Activated T-cell treated with anti-CD3 and anti-CD28 coated beads, Interleukin-2, amount 50 U/mL, for 4 hours (primary cell): Measurements from ENCODE around the gene NPTN. TPM values are rescaled to one million over a fixed set of nuclear protein-coding genes. Genes with fewer than 3 reads are reported as not detected.

Experiments
- ATAC-seq, 2 donors: fragments of 200-7000 bp; cut with Tn5 transposase; one replicate each; pipeline ENCODE4 v1.10.0; 2021
- DNase-seq: peaks from one replicate; pipeline ENCODE4 v3.0.0-alpha.2; 2020
- H3K27me3 Mint-ChIP-seq: one replicate; pipeline ENCODE4 v1.8.0; 2021; ENCODE audit warnings: low read depth, mixed read lengths
- H3K36me3 Mint-ChIP-seq: one replicate; pipeline ENCODE4 v1.8.0; 2022; ENCODE audit warnings: mixed read lengths; ENCODE audit not compliant: insufficient read depth
- H3K4me1 Mint-ChIP-seq: one replicate; pipeline ENCODE4 v1.8.0; 2021; ENCODE audit warnings: low read depth, mixed read lengths
- H3K4me3 Mint-ChIP-seq: one replicate; pipeline ENCODE4 v1.8.0; 2021; ENCODE audit warnings: mild to moderate bottlenecking, moderate library complexity, mixed read lengths
- H3K9me3 Mint-ChIP-seq: one replicate; pipeline ENCODE4 v1.8.0; 2021; ENCODE audit warnings: mixed read lengths
- total RNA-seq, 3 donors: library from RNA; stranded (reverse); gene quantifications; one replicate each; pipeline ENCODE4 v1.2.1, GENCODE V29; 2021

Gene NPTN
- total RNA-seq, 3 donors from 2014 or later, result 65.5 to 68.1 (median 67.7) TPM

- Mint-ChIP-seq H3K4me3 (no peak overlapping the region), H3K9me3 (no peaks in the 10 kb centered on the region), H3K36me3 (peaks cover 3% of the 10 kb centered on the region), H3K4me1 (peaks cover 56% of the 10 kb centered on the region), H3K27me3 (no peaks in the 10 kb centered on the region)
- no peak for ATAC-seq
- no peak for DNase-seq
Measured at GRCh38 chr15:73626072-73626471, 7.1 kb downstream of the NPTN start.

DNA sequence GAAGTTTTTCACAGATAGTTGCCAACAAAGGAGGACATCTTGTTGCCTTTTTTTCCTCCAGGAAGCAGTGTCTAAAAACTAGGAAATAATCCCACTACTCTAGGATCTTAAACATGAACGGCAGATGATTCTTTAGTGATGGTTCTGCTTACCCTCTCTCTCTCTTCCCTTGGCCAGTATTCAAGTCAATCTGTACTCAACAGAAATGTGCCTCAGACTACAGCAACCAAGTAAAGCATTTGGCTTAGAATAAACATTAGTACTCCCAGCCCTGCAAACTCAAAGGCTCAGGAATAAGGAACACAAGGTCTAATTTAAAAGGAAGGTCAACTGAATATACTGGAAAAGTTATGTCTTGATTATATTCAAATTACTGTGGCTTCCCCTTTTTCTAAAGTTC lies 8.7 kb downstream of the NPTN start:
- no peaks in the 10 kb centered on the region for H3K9me3 Mint-ChIP-seq
- peaks cover 51% of the 10 kb centered on the region for H3K4me1 Mint-ChIP-seq
- H3K36me3 Mint-ChIP-seq, result peaks cover 3% of the 10 kb centered on the region
- DNase-seq (no peak), ATAC-seq (no peak)
- H3K27me3 Mint-ChIP-seq, result no peaks in the 10 kb centered on the region
- no peak overlapping the region for H3K4me3 Mint-ChIP-seq

- H3K9me3 Mint-ChIP-seq, result no peaks in the 10 kb centered on the region
- no peak for DNase-seq
- no peak overlapping the region for H3K4me3 Mint-ChIP-seq
- no peak for ATAC-seq
- peaks cover 5% of the 10 kb centered on the region for H3K36me3 Mint-ChIP-seq
- H3K27me3 Mint-ChIP-seq, result no peaks in the 10 kb centered on the region
- H3K4me1 Mint-ChIP-seq, result peaks cover 51% of the 10 kb centered on the region
Measured at GRCh38 chr15:73621286-73621826, 11.8 kb downstream of the NPTN start.

- Mint-ChIP-seq H3K4me3 (no peak overlapping the region), H3K4me1 (peaks cover 54% of the 10 kb centered on the region), H3K27me3 (no peaks in the 10 kb centered on the region), H3K9me3 (no peaks in the 10 kb centered on the region), H3K36me3 (peaks cover 5% of the 10 kb centered on the region)
- ATAC-seq, result no peak
- no peak for DNase-seq
Measured at GRCh38 chr15:73620078-73620477, 13.1 kb downstream of the NPTN start.

GRCh38 chr15:73617913-73618312 lies 15.3 kb downstream of the NPTN start:
- Mint-ChIP-seq H3K4me3 (no peak overlapping the region), H3K36me3 (peaks cover 5% of the 10 kb centered on the region), H3K9me3 (no peaks in the 10 kb centered on the region), H3K27me3 (no peaks in the 10 kb centered on the region), H3K4me1 (peaks cover 39% of the 10 kb centered on the region)
- ATAC-seq, result no peak
- no peak for DNase-seq

GRCh38 chr15:73617301-73617831 lies 15.8 kb downstream of the NPTN start:
- peaks cover 5% of the 10 kb centered on the region for H3K36me3 Mint-ChIP-seq
- ATAC-seq (no peak), DNase-seq (no peak)
- peaks cover 38% of the 10 kb centered on the region for H3K4me1 Mint-ChIP-seq
- no peaks in the 10 kb centered on the region for H3K9me3 Mint-ChIP-seq
- no peaks in the 10 kb centered on the region for H3K27me3 Mint-ChIP-seq
- no peak overlapping the region for H3K4me3 Mint-ChIP-seq

DNA sequence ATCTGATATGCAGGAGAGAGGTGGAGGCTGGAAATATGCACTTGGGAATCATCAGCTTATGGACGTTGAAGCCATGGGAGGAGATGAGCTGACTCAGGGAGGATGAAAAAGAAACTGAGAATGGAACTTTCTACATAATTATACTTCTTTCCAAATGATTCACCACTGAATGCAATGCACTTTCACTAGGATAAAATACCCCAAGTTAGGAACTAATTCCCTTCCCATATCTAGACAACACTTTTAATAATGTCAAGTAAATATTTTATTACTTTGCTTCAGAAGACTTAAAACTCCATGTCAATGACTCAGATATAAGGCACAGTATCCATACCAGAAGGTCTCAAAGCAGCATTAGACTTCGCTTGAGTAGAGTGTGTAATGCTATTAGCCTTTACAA lies 24.2 kb downstream of the NPTN start:
- H3K9me3 Mint-ChIP-seq, result no peaks in the 10 kb centered on the region
- no peak overlapping the region for H3K4me3 Mint-ChIP-seq
- H3K4me1 Mint-ChIP-seq, result peaks cover 39% of the 10 kb centered on the region
- ATAC-seq, result peak in 1 of 2 donors; percentile 35
- no peak for DNase-seq
- peaks cover 2% of the 10 kb centered on the region for H3K36me3 Mint-ChIP-seq
- no peaks in the 10 kb centered on the region for H3K27me3 Mint-ChIP-seq

GRCh38 chr15:73608475-73608874 lies 24.7 kb downstream of the NPTN start:
- DNase-seq (no peak), ATAC-seq (no peak)
- Mint-ChIP-seq H3K27me3 (no peaks in the 10 kb centered on the region), H3K9me3 (no peaks in the 10 kb centered on the region), H3K36me3 (peaks cover 2% of the 10 kb centered on the region), H3K4me1 (peaks cover 39% of the 10 kb centered on the region), H3K4me3 (no peak overlapping the region)

- Mint-ChIP-seq H3K36me3 (peaks cover 2% of the 10 kb centered on the region), H3K27me3 (no peaks in the 10 kb centered on the region), H3K4me1 (peaks cover 39% of the 10 kb centered on the region), H3K4me3 (no peak overlapping the region), H3K9me3 (no peaks in the 10 kb centered on the region)
- DNase-seq, result no peak
- ATAC-seq, result no peak
Measured at GRCh38 chr15:73607843-73608242, 25.3 kb downstream of the NPTN start.

GRCh38 chr15:73607405-73607804 lies 25.8 kb downstream of the NPTN start:
- Mint-ChIP-seq H3K27me3 (no peaks in the 10 kb centered on the region), H3K4me1 (peaks cover 37% of the 10 kb centered on the region), H3K4me3 (no peak overlapping the region), H3K9me3 (no peaks in the 10 kb centered on the region), H3K36me3 (peaks cover 2% of the 10 kb centered on the region)
- DNase-seq, result no peak
- ATAC-seq, result no peak

DNA sequence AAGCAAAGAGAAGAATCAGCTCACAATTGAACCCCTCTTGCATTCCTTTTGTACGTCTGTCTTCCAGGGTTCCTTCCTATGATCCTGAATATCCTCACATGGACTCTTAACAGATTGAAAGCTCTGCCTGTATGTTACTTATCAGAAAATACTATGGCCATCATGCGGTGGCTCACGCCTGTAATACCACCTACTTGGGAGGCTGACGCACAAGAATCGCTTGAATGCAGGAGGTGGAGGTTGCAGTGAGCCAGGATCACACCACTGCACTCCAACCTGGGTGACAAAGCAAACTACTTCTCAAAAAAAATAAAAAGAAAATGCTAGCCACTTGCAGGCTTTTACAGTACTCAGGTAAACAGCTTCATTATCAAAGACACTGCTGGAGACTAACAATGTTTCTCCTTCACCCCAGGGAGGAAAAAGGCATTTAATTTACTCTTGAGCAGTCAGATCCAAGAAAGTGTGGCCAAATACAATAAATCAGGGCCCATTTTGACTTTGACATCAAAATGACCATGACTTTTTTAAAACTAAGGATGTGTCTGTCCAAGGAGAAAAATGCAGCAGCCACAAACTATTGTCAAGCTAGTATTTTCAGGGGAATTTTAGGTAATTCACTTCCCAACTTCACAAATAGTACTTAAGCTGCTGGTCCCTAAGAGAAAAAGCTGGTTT lies 27.3 kb downstream of the NPTN start:
- peaks cover 2% of the 10 kb centered on the region for H3K36me3 Mint-ChIP-seq
- H3K4me3 Mint-ChIP-seq, result no peak overlapping the region
- ATAC-seq (no peak), DNase-seq (no peak)
- H3K4me1 Mint-ChIP-seq, result peaks cover 32% of the 10 kb centered on the region
- no peaks in the 10 kb centered on the region for H3K27me3 Mint-ChIP-seq
- H3K9me3 Mint-ChIP-seq, result no peaks in the 10 kb centered on the region

- no peak overlapping the region for H3K4me3 Mint-ChIP-seq
- ATAC-seq (no peak), DNase-seq (no peak)
- H3K9me3 Mint-ChIP-seq, result no peaks in the 10 kb centered on the region
- peaks cover 2% of the 10 kb centered on the region for H3K36me3 Mint-ChIP-seq
- peaks cover 28% of the 10 kb centered on the region for H3K4me1 Mint-ChIP-seq
- H3K27me3 Mint-ChIP-seq, result no peaks in the 10 kb centered on the region
Measured at GRCh38 chr15:73604477-73604876, 28.7 kb downstream of the NPTN start.

- no peak for ATAC-seq
- H3K36me3 Mint-ChIP-seq, result peaks cover 2% of the 10 kb centered on the region
- DNase-seq, result no peak
- H3K4me3 Mint-ChIP-seq, result no peak overlapping the region
- no peaks in the 10 kb centered on the region for H3K27me3 Mint-ChIP-seq
- peaks cover 29% of the 10 kb centered on the region for H3K4me1 Mint-ChIP-seq
- no peaks in the 10 kb centered on the region for H3K9me3 Mint-ChIP-seq
Measured at GRCh38 chr15:73602992-73603391, 30.2 kb downstream of the NPTN start.

- no peak overlapping the region for H3K4me3 Mint-ChIP-seq
- peaks cover 25% of the 10 kb centered on the region for H3K4me1 Mint-ChIP-seq
- H3K9me3 Mint-ChIP-seq, result no peaks in the 10 kb centered on the region
- ATAC-seq (no peak), DNase-seq (no peak)
- no peaks in the 10 kb centered on the region for H3K27me3 Mint-ChIP-seq
- H3K36me3 Mint-ChIP-seq, result peaks cover 2% of the 10 kb centered on the region
Measured at GRCh38 chr15:73602446-73602843, 30.7 kb downstream of the NPTN start.
